Epithelial cell of proximal tubule (primary cell): ENCODE measurements around the gene NPR2. TPM values are rescaled to one million over a fixed set of nuclear protein-coding genes. Genes with fewer than 3 reads are reported as not detected.

Experiments used
- DNase-seq: peaks from one replicate; pipeline ENCODE4 v3.0.0-alpha.2; 2011; ENCODE audit warnings: low read depth
- H3K4me3 ChIP-seq: 2 replicates; pipeline ENCODE4 v1.5.1; 2011; ENCODE audit warnings: low read depth, mild to moderate bottlenecking, low read length
- CTCF ChIP-seq: conservative IDR thresholded peaks from 2 replicates; pipeline ENCODE4 v1.5.1; 2012; ENCODE audit warnings: low read depth, mild to moderate bottlenecking, low read length
- total RNA-seq: library from RNA; depleted of rRNA; stranded (reverse); fragments of >200 nt; gene quantifications from 2 replicates; pipeline ENCODE4 v1.2.3, GENCODE V29; 2015

NPR2 gene
- total RNA-seq, 1 donor from 2014 or later, result 11.0 TPM

GRCh38 chr9:35808433-35808832 is 17.0 kb downstream of the NPR2 start:
- DNase-seq, result no peak
- H3K4me3 ChIP-seq, result no peak overlapping the region
- TF ChIP-seq CTCF, result no peak

- no peak for TF ChIP-seq CTCF
- H3K4me3 ChIP-seq, result no peak overlapping the region
- no peak for DNase-seq
These were observed 18.7 kb downstream of the NPR2 start for GRCh38 chr9:35810122-35810521.

GRCh38 chr9:35811381-35812024 is 20.1 kb downstream of the NPR2 start:
- DNase-seq, result no peak
- no peak for TF ChIP-seq CTCF
- peak overlapping the region; percentile 66 for H3K4me3 ChIP-seq

GRCh38 chr9:35812025-35812602 is 20.7 kb downstream of the NPR2 start, which contains the start of gene SPAG8:
SPAG8 (minus strand) TSS chr9:35812262; CDS start chr9:35812147, 115 bp downstream.
- DNase-seq, result peak; percentile 64
- no peak for TF ChIP-seq CTCF
- peak within 1 kb of the TSS; percentile 66 for H3K4me3 ChIP-seq

GRCh38 chr9:35813434-35814105 is 22.2 kb downstream of the NPR2 start:
- peak overlapping the region; percentile 95 for H3K4me3 ChIP-seq
- peak; percentile 68 for TF ChIP-seq CTCF
- no peak for DNase-seq

- no peak for DNase-seq
- peak overlapping the region; percentile 95 for H3K4me3 ChIP-seq
These were observed 22.9 kb downstream of the NPR2 start for GRCh38 chr9:35814106-35814840.

More at GRCh38 chr9:35814106-35814840, 22.9 kb downstream of the NPR2 start:
- TF ChIP-seq CTCF, result peak; percentile 35
